Spleen (tissue), 11 donors: ENCODE measurements around the gene KRT20. TPM values are rescaled to one million over a fixed set of nuclear protein-coding genes. Genes with fewer than 3 reads are reported as not detected.
A peak's percentile ranks its signal among the peaks of the same experiment; 100 is the strongest.

Experiments used
- DNase-seq: peaks from one replicate; pipeline ENCODE4 v3.0.0-alpha.2; 2020
- H3K27ac ChIP-seq, 8 donors: fragments of 200-600 bp; sonication (generic) in 7 of 8; 1 replicate in 4 of 8; 2 replicates in 4 of 8; pipeline versions ENCODE4 v1.5.0 to v1.8.0; 2016 to 2021; ENCODE audit warnings: inconsistent platforms in 4 of 8, mild to moderate bottlenecking in 4 of 8, moderate library complexity in 1 of 8
- H3K27me3 ChIP-seq, 7 donors: fragments of 200-600 bp; sonication (generic) in 6 of 7; replicated peaks in 1 of 7; 1 replicate in 4 of 7; 2 replicates in 3 of 7; pipeline versions ENCODE4 v1.5.0 to v1.8.0; 2016 to 2021; ENCODE audit warnings: inconsistent platforms in 3 of 7, mild to moderate bottlenecking in 1 of 7
- H3K36me3 ChIP-seq, 6 donors: fragments of 200-600 bp; sonication (generic) in 5 of 6; 1 replicate in 4 of 6; 2 replicates in 2 of 6; pipeline versions ENCODE4 v1.5.0 to v1.8.0; 2016 to 2021; ENCODE audit warnings: inconsistent platforms in 2 of 6
- H3K4me1 ChIP-seq, 6 donors: fragments of 200-600 bp; sonication (generic) in 5 of 6; 1 replicate in 3 of 6; 2 replicates in 3 of 6; pipeline versions ENCODE4 v1.5.0 to v1.8.0; 2016 to 2021; ENCODE audit warnings: inconsistent platforms in 3 of 6
- H3K4me3 ChIP-seq, 8 donors: fragments of 200-600 bp; sonication (generic) in 7 of 8; 1 replicate in 4 of 8; 2 replicates in 4 of 8; pipeline versions ENCODE4 v1.5.0 to v1.8.0; 2016 to 2021; ENCODE audit warnings: inconsistent platforms in 4 of 8, mild to moderate bottlenecking in 4 of 8, moderate library complexity in 2 of 8
- H3K9me3 ChIP-seq, 8 donors: fragments of 200-600 bp; sonication (generic) in 7 of 8; 1 replicate in 4 of 8; 2 replicates in 4 of 8; pipeline versions ENCODE4 v1.5.0 to v1.8.0; 2016 to 2021; ENCODE audit warnings: inconsistent platforms in 4 of 8
- CTCF ChIP-seq, 11 experiments: fragments of 200-600 bp in 7 of 11; fragments of 450-650 bp in 4 of 11; sonication (generic) in 4 of 11; IDR thresholded peaks in 8 of 11; conservative IDR thresholded peaks in 3 of 11; 1 replicate in 7 of 11; 2 replicates in 4 of 11; pipeline versions ENCODE4 v1.4.0 to v1.8.0; 2016 to 2021; ENCODE audit warnings: antibody characterized with exemption in 11 of 11, inconsistent platforms in 4 of 11, mild to moderate bottlenecking in 1 of 11
- POLR2A ChIP-seq, 3 donors: fragments of 450-650 bp; IDR thresholded peaks; one replicate each; pipeline ENCODE4 v1.5.1; 2017; ENCODE audit warnings: antibody characterized with exemption in 3 of 3, mild to moderate bottlenecking in 1 of 3
- POLR2AphosphoS5 ChIP-seq, 3 donors: sonication (generic); formaldehyde crosslinking; IDR thresholded peaks; one replicate each; pipeline ENCODE4 v1.5.1; 2017; ENCODE audit warnings: antibody characterized with exemption in 3 of 3
- WGBS, 5 donors: extraction: QIAGEN DNeasy Blood & Tissue Kit in 3 of 5; methylation state at CpG; one replicate each; pipeline versions ENCODE4 v1.1.5 to v1.1.7; 2013 to 2018; 5-methylcytosine and 5-hydroxymethylcytosine counted together
- intact Hi-C: fragments of 100-400 bp; cut with DNase I; formaldehyde crosslinking; loops from one replicate; pipeline ENCODE4 v1.15.0; 2023; ENCODE audit warnings: low total_unique reads
- polyA plus RNA-seq, 3 donors: library from polyadenylated mRNA; stranded (reverse); fragments of 200-250 nt; gene quantifications; one replicate each; pipeline ENCODE4 v1.2.1, GENCODE V29; 2013
- total RNA-seq, 7 donors: library from RNA; depleted of rRNA in 3 of 7; stranded (reverse); fragments of >200 nt in 3 of 7; fragmentation: NEBNext Ultra II Directional in 4 of 7; extraction: Animal tissue kit (Norgen Biotek cat#: 25700) in 4 of 7; gene quantifications; one replicate each; pipeline versions ENCODE4 v1.1.0 to v1.2.1, GENCODE V29; 2016 to 2021
- donor health status: healthy with polysubstance abuse.
- donor health status: DM: no; HTN: no; CAD: no; lungs with moderate emphysema.
- donor health status: DM: no; HTN: no; CAD: no.
- donor health status: Bipolar disorder and iron deficiency.
- donor health status: healthy.
- donor health status: DM: no; HTN: no; CAD: no.
- donor health status: DM: yes; HTN: yes; CAD: no.

Gene KRT20
- total and polyA plus RNA-seq, 10 donors, result 0.07 to 0.45 TPM; not detected in 8

GRCh38 chr17:40832840-40833239 is 52.2 kb downstream of the KRT20 start:
- Histone ChIP-seq H3K27me3 (no peaks in the 10 kb centered on the region), H3K27ac (peak overlapping the region in 2 of 8 donors; percentile 3 to 5)
- TF ChIP-seq CTCF (IDR thresholded peaks at IDR 0.05 in 8 of 11, conservative IDR thresholded peaks at IDR 0.05 in 3 of 11) (no peak), POLR2A (IDR thresholded peaks at IDR 0.05) (no peak), POLR2AphosphoS5 (IDR thresholded peaks at IDR 0.05) (no peak)

DNA sequence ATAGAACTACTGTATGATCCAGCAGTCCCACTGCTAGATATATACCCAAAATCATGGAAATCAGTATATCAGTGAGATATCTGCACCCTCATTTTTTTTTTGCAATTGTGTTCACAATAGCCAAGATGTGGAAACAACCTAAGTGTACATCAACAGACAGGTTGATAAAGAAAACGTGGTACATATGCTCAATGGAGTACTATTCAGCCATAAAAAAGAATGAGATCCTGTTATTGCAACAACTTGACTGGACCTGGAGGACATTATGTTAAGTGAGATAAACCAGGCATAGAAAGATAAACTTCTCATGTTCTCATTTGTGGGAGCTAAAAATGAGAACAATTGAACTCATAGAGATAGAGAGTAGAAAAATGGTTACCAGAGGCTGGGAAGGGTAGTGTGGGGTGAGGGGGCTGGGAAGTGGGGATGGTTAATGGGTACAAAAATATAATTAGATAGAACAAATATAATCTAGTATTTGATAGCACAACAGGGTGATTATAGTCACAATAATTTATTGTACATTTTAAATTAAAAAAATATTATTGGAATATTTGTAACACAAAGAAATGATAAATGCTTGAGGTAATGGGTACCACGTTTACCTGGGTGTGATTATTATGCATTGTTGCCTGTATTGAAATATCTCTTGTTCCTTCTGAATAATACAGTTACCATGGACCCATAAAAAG is 54.8 kb downstream of the KRT20 start:
- DNase-seq, result no peak
- Histone ChIP-seq H3K27ac (no peak overlapping the region), H3K27me3 (no peaks in the 10 kb centered on the region), H3K9me3 (no peaks in the 10 kb centered on the region), H3K4me1 (no peaks in the 10 kb centered on the region), H3K4me3 (no peak overlapping the region), H3K36me3 (peaks cover 0 to 20% (median 3%) of the 10 kb centered on the region in 6 donors)
- intact Hi-C loops, result no loop called here
- 80 to 94% (median 88%) methylated on average over 2 of the region's 2 CpGs for WGBS, 5 donors
- TF ChIP-seq POLR2AphosphoS5 (IDR thresholded peaks at IDR 0.05) (no peak), CTCF (IDR thresholded peaks at IDR 0.05 in 8 of 11, conservative IDR thresholded peaks at IDR 0.05 in 3 of 11) (no peak), POLR2A (IDR thresholded peaks at IDR 0.05) (no peak)

More at GRCh38 chr17:40832840-40833239, 52.2 kb downstream of the KRT20 start:
- H3K9me3 ChIP-seq, result no peaks in the 10 kb centered on the region
- intact Hi-C loops, result no loop called here
- no peak overlapping the region for H3K4me3 ChIP-seq
- DNase-seq, result no peak
- H3K4me1 ChIP-seq, result no peaks in the 10 kb centered on the region
- H3K36me3 ChIP-seq, result peaks cover 0 to 26% (median 3%) of the 10 kb centered on the region in 6 donors
- WGBS, 5 donors, result 62 to 86% (median 79%) methylated on average over 3 of the region's 3 CpGs

- H3K4me1 ChIP-seq, result no peaks in the 10 kb centered on the region
- no peak for TF ChIP-seq POLR2AphosphoS5 (IDR thresholded peaks at IDR 0.05)
- no peak for TF ChIP-seq POLR2A (IDR thresholded peaks at IDR 0.05)
- TF ChIP-seq CTCF (IDR thresholded peaks at IDR 0.05 in 8 of 11, conservative IDR thresholded peaks at IDR 0.05 in 3 of 11), result no peak
- DNase-seq, result no peak
- 90 to 94% (median 92%) methylated on average over 4 of the region's 4 CpGs for WGBS, 5 donors
- no peaks in the 10 kb centered on the region for H3K9me3 ChIP-seq
- no peak overlapping the region for H3K4me3 ChIP-seq
- H3K36me3 ChIP-seq, result peaks cover 0 to 9% (median 0%) of the 10 kb centered on the region in 6 donors
- intact Hi-C loops, result no loop called here
- H3K27me3 ChIP-seq, result no peaks in the 10 kb centered on the region
- H3K27ac ChIP-seq, result no peak overlapping the region
Measured at GRCh38 chr17:40828454-40829044, 56.5 kb downstream of the KRT20 start.

DNA sequence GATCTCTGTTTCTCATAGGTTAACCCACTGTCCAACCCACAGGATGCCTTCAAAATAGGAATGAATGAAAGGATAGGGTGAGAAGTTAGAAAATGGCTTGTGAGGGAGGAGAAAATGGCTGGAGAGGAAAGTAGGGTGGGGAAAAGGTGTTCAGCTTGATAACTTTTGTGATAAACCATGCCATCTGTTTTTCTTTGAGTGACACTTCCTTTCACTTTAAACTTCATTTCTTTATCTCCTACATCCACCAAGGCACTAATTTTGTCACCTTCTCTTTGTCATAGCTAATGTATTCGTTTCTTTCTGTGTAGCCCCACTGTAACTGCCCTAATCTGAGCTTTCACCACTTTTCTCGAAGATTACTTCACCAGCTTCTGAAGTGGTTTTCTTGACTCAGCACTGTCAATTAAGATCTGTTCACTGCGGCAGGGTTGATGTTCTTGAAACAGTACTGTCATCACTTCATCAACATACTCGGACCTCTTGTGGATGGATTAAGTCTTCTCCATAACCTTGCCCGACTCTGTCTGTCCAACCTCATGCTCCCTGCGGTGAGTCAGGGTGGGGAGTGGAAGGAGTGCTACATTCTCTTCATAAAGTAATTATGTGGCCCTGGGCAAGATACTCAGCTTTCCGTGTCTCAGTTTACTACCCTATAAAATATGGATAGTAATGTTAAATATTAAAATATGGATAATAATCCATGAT is 57.1 kb downstream of the KRT20 start:
- H3K4me3 ChIP-seq, result no peak overlapping the region
- H3K27ac ChIP-seq, result no peak overlapping the region
- H3K9me3 ChIP-seq, result no peaks in the 10 kb centered on the region
- TF ChIP-seq POLR2AphosphoS5 (IDR thresholded peaks at IDR 0.05), result no peak
- TF ChIP-seq POLR2A (IDR thresholded peaks at IDR 0.05), result no peak
- TF ChIP-seq CTCF (IDR thresholded peaks at IDR 0.05 in 8 of 11, conservative IDR thresholded peaks at IDR 0.05 in 3 of 11), result no peak
- no peaks in the 10 kb centered on the region for H3K4me1 ChIP-seq
- H3K36me3 ChIP-seq, result peaks cover 0 to 9% (median 0%) of the 10 kb centered on the region in 6 donors
- WGBS, 5 donors, result 64 to 84% (median 80%) methylated on average over 7 of the region's 7 CpGs
- DNase-seq, result no peak
- H3K27me3 ChIP-seq, result no peaks in the 10 kb centered on the region
- intact Hi-C loops, result no loop called here
